ENCODE results near the gene PRODH2. TPM values are rescaled to one million over a fixed set of nuclear protein-coding genes. Genes with fewer than 3 reads are reported as not detected.

Gene PRODH2
- total and polyA plus RNA-seq, 2 donors (not counting 3 experiments of a cell fraction or from before 2014, with no cell fraction given) = not detected

DNA sequence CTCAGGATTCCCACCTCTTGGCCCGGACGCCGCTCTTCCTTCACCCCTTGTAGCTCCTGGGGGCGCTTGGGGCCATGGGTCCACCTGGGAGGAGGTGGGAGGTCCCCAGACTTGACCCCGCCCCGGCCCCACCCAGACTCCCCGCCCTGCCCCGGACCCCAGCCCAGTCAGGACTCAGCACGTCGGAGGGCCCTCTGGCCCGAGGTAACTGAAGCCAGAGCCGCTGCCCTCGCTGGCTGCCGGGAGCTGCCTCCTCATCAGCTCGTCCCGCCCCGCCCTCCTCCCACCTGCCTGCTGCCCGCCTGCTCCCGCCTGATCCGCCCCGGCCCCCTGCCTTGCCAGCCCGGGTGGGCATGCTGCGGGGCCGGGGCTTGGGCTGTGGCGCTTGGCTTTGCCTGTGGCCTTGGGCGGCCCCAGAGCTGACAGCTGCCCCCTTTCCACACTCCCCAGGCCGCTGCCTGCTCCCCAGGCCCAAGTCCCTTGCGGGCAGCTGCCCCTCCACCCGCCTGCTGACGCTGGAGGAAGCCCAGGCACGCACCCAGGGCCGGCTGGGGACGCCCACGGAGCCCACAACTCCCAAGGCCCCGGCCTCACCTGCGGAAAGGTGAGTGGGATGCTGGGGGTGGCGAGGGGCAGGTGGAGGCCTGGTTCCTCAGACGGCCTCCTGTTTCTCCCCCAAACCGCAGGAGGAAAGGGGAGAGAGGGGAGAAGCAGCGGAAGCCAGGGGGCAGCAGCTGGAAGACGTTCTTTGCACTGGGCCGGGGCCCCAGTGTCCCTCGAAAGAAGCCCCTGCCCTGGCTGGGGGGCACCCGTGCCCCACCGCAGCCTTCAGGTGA is 27.9 kb downstream of the PRODH2 start:
- dilution Hi-C loops (cut with MboI; ENCODE audit: extremely low pct_ligation_motif_present, low sequenced_read_pairs) (no loop called here), intact Hi-C loops (cut with micrococcal nuclease) (no loop called here)
- BruUV-seq (replicated peaks) = no TSS peak
- no peaks in the 10 kb centered on the region for H3K79me2 ChIP-seq (ENCODE audit: control insufficient read depth, insufficient read depth, low read length)
- DNase-seq (ENCODE audit: low read depth, low spot score) (no peak), FAIRE-seq (no peak)
- no peak overlapping the region for H3K4me3 ChIP-seq (replicated peaks in 1 of 3; ENCODE audit: insufficient read depth in 1 of 3, low read depth in 1 of 3, low read length in 3 of 3)
- H3K4me1 ChIP-seq (ENCODE audit: control insufficient read depth, extremely low read depth, insufficient read depth, low read length) = no peaks in the 10 kb centered on the region
- H3K9me1 ChIP-seq (replicated peaks; ENCODE audit: control insufficient read depth, extremely low read depth, insufficient read depth, low read length) = no peaks in the 10 kb centered on the region
- no peak for TF ChIP-seq GATA2 (IDR thresholded peaks at IDR 0.05; ENCODE audit: insufficient read depth, insufficient read length, low read depth, low read length)
- TF ChIP-seq POLR2AphosphoS5 (IDR thresholded peaks at IDR 0.05; ENCODE audit: insufficient read depth, low read depth, low read length) = no peak
- no peak for TF ChIP-seq MAX (IDR thresholded peaks at IDR 0.05; ENCODE audit: insufficient read depth, insufficient read length)
- no peak for TF ChIP-seq MYC (IDR thresholded peaks at IDR 0.05; ENCODE audit: low read depth, low read length)
- TF ChIP-seq EZH2 (IDR thresholded peaks at IDR 0.05; ENCODE audit: borderline replicate concordance, low read depth, low read length, severe bottlenecking) = no peak
- TF ChIP-seq POLR2A (IDR thresholded peaks at IDR 0.05; ENCODE audit: low read depth, low read length) = no peak
- TF ChIP-seq FOS (IDR thresholded peaks at IDR 0.05; ENCODE audit: borderline replicate concordance, insufficient read depth, low read length) = no peak
- TF ChIP-seq, protein P1, sequence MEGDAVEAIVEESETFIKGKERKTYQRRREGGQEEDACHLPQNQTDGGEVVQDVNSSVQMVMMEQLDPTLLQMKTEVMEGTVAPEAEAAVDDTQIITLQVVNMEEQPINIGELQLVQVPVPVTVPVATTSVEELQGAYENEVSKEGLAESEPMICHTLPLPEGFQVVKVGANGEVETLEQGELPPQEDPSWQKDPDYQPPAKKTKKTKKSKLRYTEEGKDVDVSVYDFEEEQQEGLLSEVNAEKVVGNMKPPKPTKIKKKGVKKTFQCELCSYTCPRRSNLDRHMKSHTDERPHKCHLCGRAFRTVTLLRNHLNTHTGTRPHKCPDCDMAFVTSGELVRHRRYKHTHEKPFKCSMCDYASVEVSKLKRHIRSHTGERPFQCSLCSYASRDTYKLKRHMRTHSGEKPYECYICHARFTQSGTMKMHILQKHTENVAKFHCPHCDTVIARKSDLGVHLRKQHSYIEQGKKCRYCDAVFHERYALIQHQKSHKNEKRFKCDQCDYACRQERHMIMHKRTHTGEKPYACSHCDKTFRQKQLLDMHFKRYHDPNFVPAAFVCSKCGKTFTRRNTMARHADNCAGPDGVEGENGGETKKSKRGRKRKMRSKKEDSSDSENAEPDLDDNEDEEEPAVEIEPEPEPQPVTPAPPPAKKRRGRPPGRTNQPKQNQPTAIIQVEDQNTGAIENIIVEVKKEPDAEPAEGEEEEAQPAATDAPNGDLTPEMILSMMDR (IDR thresholded peaks at IDR 0.05; ENCODE audit: extremely low read depth in 1 of 2, insufficient read depth in 1 of 2, low read depth in 1 of 2, low read length in 2 of 2) = no peak
- no peak for TF ChIP-seq JUN (IDR thresholded peaks at IDR 0.05; ENCODE audit: borderline replicate concordance, insufficient read depth, insufficient read length, low read depth)
- H3K36me3 ChIP-seq (ENCODE audit: control insufficient read depth in 2 of 2, extremely low read depth in 1 of 2, insufficient read depth in 2 of 2, low read length in 2 of 2) = peaks cover 0 to 4% of the 10 kb centered on the region in 2 experiments
- no peak overlapping the region for H3K9ac ChIP-seq (replicated peaks; ENCODE audit: extremely low read depth, insufficient read depth, low read length)
- no peaks in the 10 kb centered on the region for H3K9me3 ChIP-seq (replicated peaks; ENCODE audit: control insufficient read depth, insufficient read depth, low read length)
- ChIA-PET POLR2A (no interaction called here), CTCF (interaction anchor here (0.6 kb wide), 1 partner anchor 122 kb away, joined by 4 read pairs; no protein-coding TSS in a partner anchor)
- H3K27ac ChIP-seq (ENCODE audit: insufficient read depth, low read depth, low read length) = no peak overlapping the region
- no peak overlapping the region for H2AFZ ChIP-seq (ENCODE audit: low read depth, low read length)
- no peaks in the 10 kb centered on the region for H4K20me1 ChIP-seq (replicated peaks; ENCODE audit: control insufficient read depth, extremely low read depth, insufficient read depth, low read length)
- H3K27me3 ChIP-seq (ENCODE audit: control insufficient read depth in 2 of 2, insufficient read depth in 2 of 2, low read length in 2 of 2) = no peaks in the 10 kb centered on the region
- no peak overlapping the region for H3K4me2 ChIP-seq (ENCODE audit: insufficient read depth, low read length)

Data from endothelial cell of umbilical vein (primary cell).